Fibroblast of pulmonary artery (primary cell): ENCODE data around the gene CAMK2N1.

Source experiments
- DNase-seq: peaks from one replicate; pipeline ENCODE4 v3.0.0-alpha.2; 2010; ENCODE audit warnings: low read depth
- H3K4me3 ChIP-seq: replicated peaks from 2 replicates; pipeline ENCODE4 v1.5.1; 2011; ENCODE audit warnings: low read depth, mild to moderate bottlenecking, control low read depth, low read length, moderate library complexity
- TF ChIP-seq, protein P1 (sequence below): IDR thresholded peaks from 2 replicates; pipeline ENCODE4 v1.5.1; 2011; ENCODE audit warnings: mild to moderate bottlenecking, control low read depth, low read length, inconsistent platforms; ENCODE audit errors: missing control alignments

The CAMK2N1 gene

DNA sequence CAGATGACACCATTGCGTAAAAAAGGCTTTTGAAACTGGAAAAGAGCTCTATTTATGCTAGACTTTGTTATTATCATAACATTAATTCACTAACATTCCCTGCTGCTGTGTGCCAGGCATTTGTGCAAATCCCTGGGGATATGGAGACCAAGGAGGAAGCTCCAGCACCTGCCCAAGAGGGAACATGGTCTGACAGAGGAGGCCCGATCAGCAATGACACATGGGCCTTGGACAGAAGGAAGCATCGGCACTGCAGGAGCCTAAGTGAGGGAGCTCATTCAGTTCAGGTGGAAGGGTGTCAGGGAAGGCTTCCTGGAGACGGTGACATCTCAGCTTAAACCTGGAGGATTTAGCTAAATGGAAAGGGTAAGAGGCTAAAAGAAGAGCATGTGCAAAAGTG is 13.9 kb downstream of the CAMK2N1 start:
- no peak for DNase-seq
- no peak overlapping the region for H3K4me3 ChIP-seq
- TF ChIP-seq, protein P1, sequence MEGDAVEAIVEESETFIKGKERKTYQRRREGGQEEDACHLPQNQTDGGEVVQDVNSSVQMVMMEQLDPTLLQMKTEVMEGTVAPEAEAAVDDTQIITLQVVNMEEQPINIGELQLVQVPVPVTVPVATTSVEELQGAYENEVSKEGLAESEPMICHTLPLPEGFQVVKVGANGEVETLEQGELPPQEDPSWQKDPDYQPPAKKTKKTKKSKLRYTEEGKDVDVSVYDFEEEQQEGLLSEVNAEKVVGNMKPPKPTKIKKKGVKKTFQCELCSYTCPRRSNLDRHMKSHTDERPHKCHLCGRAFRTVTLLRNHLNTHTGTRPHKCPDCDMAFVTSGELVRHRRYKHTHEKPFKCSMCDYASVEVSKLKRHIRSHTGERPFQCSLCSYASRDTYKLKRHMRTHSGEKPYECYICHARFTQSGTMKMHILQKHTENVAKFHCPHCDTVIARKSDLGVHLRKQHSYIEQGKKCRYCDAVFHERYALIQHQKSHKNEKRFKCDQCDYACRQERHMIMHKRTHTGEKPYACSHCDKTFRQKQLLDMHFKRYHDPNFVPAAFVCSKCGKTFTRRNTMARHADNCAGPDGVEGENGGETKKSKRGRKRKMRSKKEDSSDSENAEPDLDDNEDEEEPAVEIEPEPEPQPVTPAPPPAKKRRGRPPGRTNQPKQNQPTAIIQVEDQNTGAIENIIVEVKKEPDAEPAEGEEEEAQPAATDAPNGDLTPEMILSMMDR: no peak

GRCh38 chr1:20470194-20470593 is 15.8 kb downstream of the CAMK2N1 start:
- no peak for DNase-seq
- no peak overlapping the region for H3K4me3 ChIP-seq
- TF ChIP-seq, protein P1: no peak

GRCh38 chr1:20469406-20470076 is 16.5 kb downstream of the CAMK2N1 start:
- TF ChIP-seq, protein P1: peak; percentile 7

GRCh38 chr1:20466273-20466672 is 19.7 kb downstream of the CAMK2N1 start:
- TF ChIP-seq, protein P1: no peak
- H3K4me3 ChIP-seq: no peak overlapping the region
- no peak for DNase-seq

More at GRCh38 chr1:20469406-20470076, 16.5 kb downstream of the CAMK2N1 start:
- no peak overlapping the region for H3K4me3 ChIP-seq
- peak; percentile 7 for DNase-seq

- no peak for DNase-seq
- no peak overlapping the region for H3K4me3 ChIP-seq
- TF ChIP-seq, protein P1: no peak
Measured at GRCh38 chr1:20465187-20465586, 20.8 kb downstream of the CAMK2N1 start.

GRCh38 chr1:20463502-20463901 is 22.5 kb downstream of the CAMK2N1 start:
- no peak overlapping the region for H3K4me3 ChIP-seq
- DNase-seq: no peak
- TF ChIP-seq, protein P1: no peak

- TF ChIP-seq, protein P1: no peak
- DNase-seq: no peak
- no peak overlapping the region for H3K4me3 ChIP-seq
Measured at GRCh38 chr1:20462397-20462796, 23.6 kb downstream of the CAMK2N1 start.
